ENCODE results near the gene RANGAP1. TPM values are rescaled to one million over a fixed set of nuclear protein-coding genes. Genes with fewer than 3 reads are reported as not detected.
A peak's percentile ranks its signal among the peaks of the same experiment; 100 is the strongest.

Gene RANGAP1
- total and polyA plus RNA-seq, 2 of the 13 experiments (the other 11 are each of a cell fraction or from before 2014, with no cell fraction given), result 51.8 to 83.9 TPM

GRCh38 chr22:41204992-41205900 lies 80.7 kb downstream of the RANGAP1 start, which contains the start of gene L3MBTL2 (continued):
- TF ChIP-seq BATF2 (CRISPR knock-in tag; IDR thresholded peaks at IDR 0.05) (no peak), ZSCAN12 (CRISPR knock-in tag; IDR thresholded peaks at IDR 0.05) (no peak), CREM (IDR thresholded peaks at IDR 0.05) (peak; percentile 91), CREM (CRISPR knock-in tag; IDR thresholded peaks at IDR 0.05) (no peak), IRF1 (CRISPR knock-in tag; IDR thresholded peaks at IDR 0.05; ENCODE audit: low read depth) (no peak), ZNF607 (CRISPR knock-in tag; IDR thresholded peaks at IDR 0.05; ENCODE audit: borderline replicate concordance) (peak; percentile 51; the same call in 1 of the 2 replicates), RXRA (CRISPR knock-in tag; IDR thresholded peaks at IDR 0.05) (peak; percentile 48; the same call in 1 of the 2 replicates), ZNF776 (CRISPR knock-in tag; IDR thresholded peaks at IDR 0.05) (no peak), SP2 (CRISPR knock-in tag; IDR thresholded peaks at IDR 0.05) (peak; percentile 87), ZNF772 (CRISPR knock-in tag; IDR thresholded peaks at IDR 0.05) (peak; percentile 66; the same call in 1 of the 2 replicates), ZMAT3 (CRISPR knock-in tag; conservative IDR thresholded peaks at IDR 0.05) (no peak), GZF1 (CRISPR knock-in tag; IDR thresholded peaks at IDR 0.05) (no peak), ZBTB25 (CRISPR knock-in tag; IDR thresholded peaks at IDR 0.05) (no peak), ZNF616 (CRISPR knock-in tag; IDR thresholded peaks at IDR 0.05; ENCODE audit: low read depth) (no peak), ZBTB44 (CRISPR knock-in tag; IDR thresholded peaks at IDR 0.05) (no peak), ZNF367 (CRISPR knock-in tag; IDR thresholded peaks at IDR 0.05; ENCODE audit: borderline replicate concordance) (no peak), CREB3 (CRISPR knock-in tag; IDR thresholded peaks at IDR 0.05) (no peak), POLR2AphosphoS2 (IDR thresholded peaks at IDR 0.05; ENCODE audit: low read depth, low read length) (no peak), ZNF280B (CRISPR knock-in tag; IDR thresholded peaks at IDR 0.05; ENCODE audit: borderline replicate concordance) (no peak), ZSCAN20 (CRISPR knock-in tag; IDR thresholded peaks at IDR 0.05; ENCODE audit: borderline replicate concordance) (no peak)
